K562 (cell line): ENCODE measurements around the gene LRRC3C. TPM values are rescaled to one million over a fixed set of nuclear protein-coding genes. Genes with fewer than 3 reads are reported as not detected.

Source experiments
- ATF3 ChIP-seq, 2 experiments: fragments of 450-650 bp in 1 of 2; sonication (generic) in 1 of 2; formaldehyde crosslinking in 1 of 2; IDR thresholded peaks in 1 of 2; conservative IDR thresholded peaks in 1 of 2; 2 replicates each; pipeline versions ENCODE4 v1.6.1 to v1.8.1; 2016 to 2023; ENCODE audit warnings: mild to moderate bottlenecking in 2 of 2, moderate library complexity in 2 of 2, inconsistent platforms in 1 of 2, missing genetic modification reagents in 1 of 2
- CBX1 ChIP-seq: sonication (generic); IDR thresholded peaks from 2 replicates; pipeline ENCODE4 v1.6.1; 2016; ENCODE audit warnings: antibody characterized with exemption, low read depth, mild to moderate bottlenecking
- CEBPB ChIP-seq: fragments of 450-650 bp; IDR thresholded peaks from 2 replicates; pipeline ENCODE4 v1.6.1; 2016; ENCODE audit warnings: missing genetic modification characterization, missing compliant biosample characterization
- DIDO1 ChIP-seq: fragments of 450-650 bp; IDR thresholded peaks from 2 replicates; pipeline ENCODE4 v1.6.1; 2016; ENCODE audit warnings: low read depth, missing biosample characterization, missing genetic modification characterization
- MCM2 ChIP-seq: fragments of 450-650 bp; IDR thresholded peaks from 2 replicates; pipeline ENCODE4 v1.6.1; 2017; ENCODE audit warnings: low read depth, mild to moderate bottlenecking
- MXI1 ChIP-seq: IDR thresholded peaks from 2 replicates; pipeline ENCODE4 v1.6.1; 2011; ENCODE audit warnings: low read depth, mild to moderate bottlenecking, improper control_type of control experiment, low read length
- NCOA4 ChIP-seq: fragments of 450-650 bp; IDR thresholded peaks from 2 replicates; pipeline ENCODE4 v1.6.1; 2018; ENCODE audit warnings: mild to moderate bottlenecking; ENCODE audit not compliant: partially characterized antibody
- NFXL1 ChIP-seq: fragments of 450-650 bp; formaldehyde crosslinking; IDR thresholded peaks from 2 replicates; pipeline ENCODE4 v1.4.0; 2021; ENCODE audit warnings: mild to moderate bottlenecking
- RAD51 ChIP-seq: fragments of 450-650 bp; IDR thresholded peaks from 2 replicates; pipeline ENCODE4 v1.7.1; 2016; ENCODE audit warnings: low read depth, mild to moderate bottlenecking, borderline replicate concordance
- RB1 ChIP-seq: fragments of 450-650 bp; IDR thresholded peaks from 2 replicates; pipeline ENCODE4 v1.6.1; 2017; ENCODE audit warnings: low read depth, mild to moderate bottlenecking
- RBM25 ChIP-seq: fragments of 200-400 bp; formaldehyde crosslinking; IDR thresholded peaks from 2 replicates; pipeline ENCODE4 v1.6.1; 2018; ENCODE audit warnings: low read length, low read depth, moderate library complexity; ENCODE audit not compliant: severe bottlenecking
- YY1 ChIP-seq, 3 experiments: IDR thresholded peaks; 2 replicates each; pipeline ENCODE4 v1.6.1; 2011; ENCODE audit warnings: low read length in 2 of 3, mild to moderate bottlenecking in 2 of 3, moderate library complexity in 2 of 3, borderline replicate concordance in 1 of 3, control low read depth in 1 of 3, low read depth in 1 of 3; ENCODE audit not compliant: insufficient read depth in 3 of 3, insufficient replicate concordance in 2 of 3, control insufficient read depth in 1 of 3, insufficient read length in 1 of 3; ENCODE audit errors: extremely low read depth in 1 of 3
- ZBTB2 ChIP-seq: fragments of 450-650 bp; IDR thresholded peaks from 2 replicates; pipeline ENCODE4 v1.6.1; 2016; ENCODE audit warnings: antibody characterized with exemption
- ZFP1 ChIP-seq: fragments of 450-650 bp; formaldehyde crosslinking; IDR thresholded peaks from 2 replicates; pipeline ENCODE4 v1.4.0; 2020; ENCODE audit warnings: mild to moderate bottlenecking, mixed read lengths
- ZKSCAN8 ChIP-seq: fragments of 200-800 bp; sonication (Bioruptor generic); IDR thresholded peaks from 2 replicates; pipeline ENCODE4 v1.6.1; 2016; ENCODE audit warnings: missing genetic modification characterization, missing compliant biosample characterization
- ZNF121 ChIP-seq: sonication (generic); formaldehyde crosslinking; conservative IDR thresholded peaks from 2 replicates; pipeline ENCODE4 v1.8.0; 2022; ENCODE audit warnings: missing genetic modification reagents
- ZNF384 ChIP-seq: IDR thresholded peaks from 2 replicates; pipeline ENCODE4 v1.6.1; 2012; ENCODE audit warnings: low read depth, low read length, improper control_type of control experiment
- ZNF644 ChIP-seq: fragments of 200-800 bp; sonication (Bioruptor generic); IDR thresholded peaks from 2 replicates; pipeline ENCODE4 v1.6.1; 2016; ENCODE audit warnings: low read depth, missing genetic modification characterization, missing compliant biosample characterization
- ZNF668 ChIP-seq: fragments of 250-450 bp; sonication (Bioruptor Pico); IDR thresholded peaks from 2 replicates; pipeline ENCODE4 v1.8.0; 2022; ENCODE audit warnings: mild to moderate bottlenecking, inconsistent platforms
- ZNF785 ChIP-seq: fragments of 250-450 bp; sonication (Bioruptor Pico); IDR thresholded peaks from 2 replicates; pipeline ENCODE4 v1.4.0; 2020; ENCODE audit warnings: mild to moderate bottlenecking
- polyA plus RNA-seq, 8 experiments: library from polyadenylated mRNA; depleted of rRNA in 4 of 8; stranded (reverse) in 5 of 8; unstranded in 3 of 8; fragments of >200 nt; fragmentation: Nextera tagmentation in 2 of 8; fragmentation: Illumina TruSeq in 1 of 8; extraction: Ambion mirVana in 2 of 8; extraction: Trizol in 1 of 8; gene quantifications; 2 replicates each; pipeline versions ENCODE4 v1.2.1 to v1.2.3, GENCODE V29; 2011 to 2014; ENCODE audit warnings: inconsistent platforms in 1 of 8, missing spikeins in 1 of 8
- total RNA-seq, 7 experiments: library from RNA; depleted of rRNA in 6 of 7; stranded (reverse); fragments of >200 nt in 6 of 7; fragmentation: Illumina TruSeq in 2 of 7; extraction: Trizol in 2 of 7; gene quantifications; 2 replicates each; pipeline versions ENCODE4 v1.2.1 to v1.2.3, GENCODE V29; 2011 to 2021; ENCODE audit warnings: low replicate concordance in 1 of 7
- TF ChIP-seq, protein P1 (sequence below): fragments of 450-650 bp; IDR thresholded peaks from 2 replicates; pipeline ENCODE4 v1.6.1; 2016; ENCODE audit warnings: mild to moderate bottlenecking

The LRRC3C gene
- total and polyA plus RNA-seq, 9 of the 15 experiments (the other 6 are each of a cell fraction or from before 2014, with no cell fraction given), result not detected

DNA sequence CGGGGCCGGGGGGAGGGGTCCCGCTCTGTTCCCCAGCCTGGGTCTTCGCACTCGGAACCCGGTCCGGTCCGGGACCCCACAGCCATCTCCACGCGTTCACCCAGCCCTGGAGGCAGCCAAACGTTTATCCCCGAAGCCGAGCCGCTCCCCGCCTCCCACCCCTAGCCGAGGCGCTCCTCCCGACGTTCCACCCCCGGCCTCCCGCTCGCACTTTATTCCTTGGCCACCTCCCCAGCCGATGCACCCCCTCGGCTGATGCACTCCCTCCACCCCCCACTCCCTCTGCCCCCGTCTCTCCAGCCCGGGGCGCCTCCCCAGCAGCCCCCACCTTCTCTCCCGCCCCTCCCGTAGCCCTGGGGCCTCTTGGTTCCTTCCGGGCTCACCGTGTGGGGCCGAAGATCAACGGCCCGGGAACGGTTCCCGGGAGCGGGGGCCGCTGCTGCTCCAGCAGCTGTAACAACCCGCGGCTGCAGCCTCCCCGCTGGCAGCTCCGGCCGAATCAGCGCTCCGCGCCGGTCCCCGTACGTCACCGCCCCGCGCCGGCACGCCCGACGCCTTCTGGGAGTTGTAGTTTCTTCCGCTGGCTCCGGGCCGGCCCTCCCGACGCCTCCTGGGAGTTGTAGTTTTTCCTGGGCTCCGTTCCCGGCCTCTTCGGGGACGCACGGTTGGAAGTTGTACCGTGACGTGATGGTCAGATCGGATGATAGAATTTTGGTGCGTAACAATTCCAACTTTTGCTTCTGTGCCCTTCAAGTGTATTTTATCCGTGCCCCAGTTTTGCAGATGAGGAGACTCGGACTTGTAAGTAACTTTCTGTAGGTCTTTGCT is at the start of gene LRRC3C, which contains the start of gene ORMDL3 (continued):
- TF ChIP-seq RB1 (peak; percentile 85), CBX1 (no peak), RBM25 (no peak), MXI1 (no peak), NCOA4 (no peak), ZNF644 (tag) (peak; percentile 95), ZNF121 (CRISPR knock-in tag) (no peak), ZKSCAN8 (CRISPR knock-in tag) (no peak), MCM2 (no peak), ZNF785 (no peak), DIDO1 (tag) (peak; percentile 75; the same call in 1 of the 2 replicates), YY1 (IDR thresholded peaks at IDR 0.05; ENCODE audit: borderline replicate concordance in 1 of 3, control insufficient read depth in 1 of 3, extremely low read depth in 1 of 3, insufficient read depth in 3 of 3, insufficient read length in 1 of 3, insufficient replicate concordance in 2 of 3, low read depth in 1 of 3, low read length in 2 of 3) (peak in 2 of 3 experiments; percentile 68 to 77), CEBPB (tag) (no peak), ZNF668 (CRISPR knock-in tag) (0 out of 2 replicates have a peak, but pooled peaks have one; percentile 43), RAD51 (no peak), ZFP1 (no peak), NFXL1 (CRISPR knock-in tag) (no peak), ZNF384 (no peak), ZBTB2 (no peak), ATF3 (IDR thresholded peaks at IDR 0.05) (peak; percentile 23; the same call in 1 of the 2 replicates), ATF3 (CRISPR knock-in tag; conservative IDR thresholded peaks at IDR 0.05) (no peak)
- TF ChIP-seq, protein P1, sequence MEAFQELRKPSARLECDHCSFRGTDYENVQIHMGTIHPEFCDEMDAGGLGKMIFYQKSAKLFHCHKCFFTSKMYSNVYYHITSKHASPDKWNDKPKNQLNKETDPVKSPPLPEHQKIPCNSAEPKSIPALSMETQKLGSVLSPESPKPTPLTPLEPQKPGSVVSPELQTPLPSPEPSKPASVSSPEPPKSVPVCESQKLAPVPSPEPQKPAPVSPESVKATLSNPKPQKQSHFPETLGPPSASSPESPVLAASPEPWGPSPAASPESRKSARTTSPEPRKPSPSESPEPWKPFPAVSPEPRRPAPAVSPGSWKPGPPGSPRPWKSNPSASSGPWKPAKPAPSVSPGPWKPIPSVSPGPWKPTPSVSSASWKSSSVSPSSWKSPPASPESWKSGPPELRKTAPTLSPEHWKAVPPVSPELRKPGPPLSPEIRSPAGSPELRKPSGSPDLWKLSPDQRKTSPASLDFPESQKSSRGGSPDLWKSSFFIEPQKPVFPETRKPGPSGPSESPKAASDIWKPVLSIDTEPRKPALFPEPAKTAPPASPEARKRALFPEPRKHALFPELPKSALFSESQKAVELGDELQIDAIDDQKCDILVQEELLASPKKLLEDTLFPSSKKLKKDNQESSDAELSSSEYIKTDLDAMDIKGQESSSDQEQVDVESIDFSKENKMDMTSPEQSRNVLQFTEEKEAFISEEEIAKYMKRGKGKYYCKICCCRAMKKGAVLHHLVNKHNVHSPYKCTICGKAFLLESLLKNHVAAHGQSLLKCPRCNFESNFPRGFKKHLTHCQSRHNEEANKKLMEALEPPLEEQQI, result no peak
